ENCODE data around the gene ADAM22. TPM values are rescaled to one million over a fixed set of nuclear protein-coding genes. Genes with fewer than 3 reads are reported as not detected.

The ADAM22 gene
- total and polyA plus RNA-seq, 2 donors (not counting 1 experiment from before 2014, with no cell fraction given) = 0.30 to 1.8 TPM

DNA sequence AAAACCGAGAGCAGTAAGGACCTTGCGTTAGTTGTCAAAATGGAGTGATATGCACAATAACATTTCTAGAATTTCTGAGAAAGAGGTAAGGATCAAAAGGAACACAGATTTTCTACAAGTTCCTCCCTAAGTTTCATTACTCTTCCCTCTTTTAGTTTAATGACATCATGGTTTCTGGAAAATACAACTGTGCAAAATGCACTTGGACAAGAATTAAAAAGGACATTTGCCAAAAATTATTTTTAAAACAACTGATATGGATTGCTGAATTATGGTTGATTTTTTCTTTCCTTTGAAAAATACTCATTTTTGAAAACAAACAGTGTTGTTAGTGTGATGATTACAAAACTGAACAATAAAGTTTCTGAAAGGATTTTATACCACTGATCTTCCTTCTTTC, 233.7 kb downstream of the ADAM22 start:
- no peak for ATAC-seq (ENCODE audit: low read depth)
- intact Hi-C loops (cut with micrococcal nuclease) = loop anchor here (2.0 kb wide), 2 partner anchors 369 to 855 kb away; no protein-coding TSS in a partner anchor

DNA sequence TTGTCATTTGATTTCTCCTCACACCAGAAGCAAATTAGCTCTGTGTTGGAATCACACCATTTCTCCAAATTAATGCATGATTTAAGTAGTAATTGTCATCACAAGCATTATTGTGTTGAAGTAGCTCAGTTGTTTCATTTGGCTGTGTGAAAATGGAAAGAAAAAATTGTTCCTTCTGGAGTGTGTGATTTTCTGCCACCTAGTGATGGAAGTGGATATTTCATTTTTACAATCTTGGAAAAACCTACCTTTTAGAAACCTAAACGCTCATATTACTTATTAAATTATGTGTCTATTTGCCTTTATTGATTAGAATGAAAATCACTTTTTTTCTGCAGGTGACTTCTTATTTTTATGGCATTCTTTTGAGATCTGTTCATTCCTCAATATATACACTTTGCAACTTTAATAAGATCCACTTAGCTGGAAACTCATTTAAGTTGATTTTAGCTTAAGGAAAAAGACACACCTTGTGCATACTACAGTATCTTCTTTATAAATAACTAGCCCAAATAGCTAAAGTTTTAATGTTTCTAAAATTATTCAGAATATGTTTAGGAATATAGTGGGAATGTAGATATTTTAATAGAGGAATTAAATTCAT, 235.8 kb downstream of the ADAM22 start:
- no peaks in the 10 kb centered on the region for H3K79me2 ChIP-seq (ENCODE audit: control insufficient read depth, insufficient read depth, low read length)
- H3K27me3 Mint-ChIP-seq = no peaks in the 10 kb centered on the region
- WGBS (ENCODE audit: insufficient coverage) = no CpG with 5 or more reads among the region's 1 CpG
- H3K9me3 Mint-ChIP-seq (ENCODE audit: insufficient read depth) = no peaks in the 10 kb centered on the region
- H2AFZ ChIP-seq (ENCODE audit: insufficient read depth, low read depth, low read length, poor library complexity, severe bottlenecking) = no peak overlapping the region
- H3K4me1 Mint-ChIP-seq = no peaks in the 10 kb centered on the region
- no peak overlapping the region for H3K27ac Mint-ChIP-seq
- ChIA-PET POLR2A (no interaction called here), CTCF (interaction anchor here (0.6 to 1.7 kb wide), 5 partner anchors 17 to 664 kb away, joined by 3 to 7 read pairs (median 3); no protein-coding TSS in a partner anchor)
- H3K4me2 ChIP-seq (replicated peaks; ENCODE audit: low read depth, low read length, poor library complexity, severe bottlenecking) = no peak overlapping the region
- no peaks in the 10 kb centered on the region for H3K36me3 ChIP-seq (replicated peaks in 1 of 2; ENCODE audit: control extremely low read depth in 1 of 2, control insufficient read depth in 1 of 2, extremely low read depth in 1 of 2, insufficient read depth in 2 of 2, low read length in 1 of 2)
- TF ChIP-seq, protein P1, sequence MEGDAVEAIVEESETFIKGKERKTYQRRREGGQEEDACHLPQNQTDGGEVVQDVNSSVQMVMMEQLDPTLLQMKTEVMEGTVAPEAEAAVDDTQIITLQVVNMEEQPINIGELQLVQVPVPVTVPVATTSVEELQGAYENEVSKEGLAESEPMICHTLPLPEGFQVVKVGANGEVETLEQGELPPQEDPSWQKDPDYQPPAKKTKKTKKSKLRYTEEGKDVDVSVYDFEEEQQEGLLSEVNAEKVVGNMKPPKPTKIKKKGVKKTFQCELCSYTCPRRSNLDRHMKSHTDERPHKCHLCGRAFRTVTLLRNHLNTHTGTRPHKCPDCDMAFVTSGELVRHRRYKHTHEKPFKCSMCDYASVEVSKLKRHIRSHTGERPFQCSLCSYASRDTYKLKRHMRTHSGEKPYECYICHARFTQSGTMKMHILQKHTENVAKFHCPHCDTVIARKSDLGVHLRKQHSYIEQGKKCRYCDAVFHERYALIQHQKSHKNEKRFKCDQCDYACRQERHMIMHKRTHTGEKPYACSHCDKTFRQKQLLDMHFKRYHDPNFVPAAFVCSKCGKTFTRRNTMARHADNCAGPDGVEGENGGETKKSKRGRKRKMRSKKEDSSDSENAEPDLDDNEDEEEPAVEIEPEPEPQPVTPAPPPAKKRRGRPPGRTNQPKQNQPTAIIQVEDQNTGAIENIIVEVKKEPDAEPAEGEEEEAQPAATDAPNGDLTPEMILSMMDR (IDR thresholded peaks at IDR 0.05) = peak; percentile 68
- TF ChIP-seq EZH2 (IDR thresholded peaks at IDR 0.05; ENCODE audit: borderline replicate concordance, insufficient read depth, low read depth, low read length, poor library complexity, severe bottlenecking) = no peak
- peak; percentile 6 for DNase-seq
- H3K27ac ChIP-seq (ENCODE audit: low read length in 2 of 2) = no peak overlapping the region
- H3K4me3 Mint-ChIP-seq = no peak overlapping the region
- H3K9ac ChIP-seq (ENCODE audit: low read length) = no peak overlapping the region
- intact Hi-C loops (cut with micrococcal nuclease) = loop anchor here (2.0 kb wide), 2 partner anchors 371 to 857 kb away; no protein-coding TSS in a partner anchor
- no peaks in the 10 kb centered on the region for H3K27me3 ChIP-seq (replicated peaks in 1 of 4; ENCODE audit: control extremely low read depth in 1 of 4, control insufficient read depth in 3 of 4, insufficient read depth in 4 of 4, low read length in 3 of 4)
- ATAC-seq (ENCODE audit: low read depth) = no peak
- H3K4me1 ChIP-seq (ENCODE audit: control insufficient read depth in 2 of 2, insufficient read depth in 2 of 2, low read length in 2 of 2) = no peaks in the 10 kb centered on the region
- H4K20me1 ChIP-seq (ENCODE audit: control insufficient read depth, insufficient read depth, low read length, poor library complexity, severe bottlenecking) = no peaks in the 10 kb centered on the region
- no peak overlapping the region for H3K4me3 ChIP-seq (ENCODE audit: control extremely low read depth in 1 of 5, extremely low read depth in 1 of 5, insufficient read depth in 1 of 5, low read depth in 2 of 5, low read length in 4 of 5)
- no peaks in the 10 kb centered on the region for H3K9me3 ChIP-seq (ENCODE audit: control extremely low read depth in 1 of 3, control insufficient read depth in 2 of 3, insufficient read depth in 1 of 3, low read length in 2 of 3)

More for the DNA sequence above, 233.7 kb downstream of the ADAM22 start:
- no peaks in the 10 kb centered on the region for H3K36me3 ChIP-seq (replicated peaks in 1 of 2; ENCODE audit: control extremely low read depth in 1 of 2, control insufficient read depth in 1 of 2, extremely low read depth in 1 of 2, insufficient read depth in 2 of 2, low read length in 1 of 2)
- Mint-ChIP-seq H3K27ac (no peak overlapping the region), H3K4me1 (no peaks in the 10 kb centered on the region), H3K9me3 (ENCODE audit: insufficient read depth) (no peaks in the 10 kb centered on the region), H3K4me3 (no peak overlapping the region), H3K27me3 (no peaks in the 10 kb centered on the region)
- no peaks in the 10 kb centered on the region for H3K9me3 ChIP-seq (ENCODE audit: control extremely low read depth in 1 of 3, control insufficient read depth in 2 of 3, insufficient read depth in 1 of 3, low read length in 2 of 3)
- no peak overlapping the region for H3K9ac ChIP-seq (ENCODE audit: low read length)
- no peaks in the 10 kb centered on the region for H3K4me1 ChIP-seq (ENCODE audit: control insufficient read depth in 2 of 2, insufficient read depth in 2 of 2, low read length in 2 of 2)
- no peaks in the 10 kb centered on the region for H4K20me1 ChIP-seq (ENCODE audit: control insufficient read depth, insufficient read depth, low read length, poor library complexity, severe bottlenecking)
- H3K27me3 ChIP-seq (replicated peaks in 1 of 4; ENCODE audit: control extremely low read depth in 1 of 4, control insufficient read depth in 3 of 4, insufficient read depth in 4 of 4, low read length in 3 of 4) = no peaks in the 10 kb centered on the region
- no peak overlapping the region for H3K4me2 ChIP-seq (replicated peaks; ENCODE audit: low read depth, low read length, poor library complexity, severe bottlenecking)
- ChIA-PET POLR2A (interaction anchor here (0.6 kb wide), 1 partner anchor 25 kb away, joined by 3 read pairs; no protein-coding TSS in a partner anchor), CTCF (no interaction called here)
- H2AFZ ChIP-seq (ENCODE audit: insufficient read depth, low read depth, low read length, poor library complexity, severe bottlenecking) = no peak overlapping the region
- no peaks in the 10 kb centered on the region for H3K79me2 ChIP-seq (ENCODE audit: control insufficient read depth, insufficient read depth, low read length)
- H3K4me3 ChIP-seq (ENCODE audit: control extremely low read depth in 1 of 5, extremely low read depth in 1 of 5, insufficient read depth in 1 of 5, low read depth in 2 of 5, low read length in 4 of 5) = no peak overlapping the region
- TF ChIP-seq EZH2 (IDR thresholded peaks at IDR 0.05; ENCODE audit: borderline replicate concordance, insufficient read depth, low read depth, low read length, poor library complexity, severe bottlenecking) = no peak
- no peak for DNase-seq
- WGBS (ENCODE audit: insufficient coverage) = no CpG with 5 or more reads among the region's 2 CpGs
- no peak overlapping the region for H3K27ac ChIP-seq (ENCODE audit: low read length in 2 of 2)
